Measurements from ENCODE around the gene PCNX1.

- no peak for TF ChIP-seq EZH2 (IDR thresholded peaks at IDR 0.05; ENCODE audit: borderline replicate concordance, low read depth, low read length)
- no peak for TF ChIP-seq HNRNPL (IDR thresholded peaks at IDR 0.05; ENCODE audit: low read depth, low read length)
- TF ChIP-seq POLR2AphosphoS5 (IDR thresholded peaks at IDR 0.05; ENCODE audit: control insufficient read depth, insufficient read depth, low read depth, low read length) = no peak
- no peak for TF ChIP-seq ZNF512 (tag; IDR thresholded peaks at IDR 0.05)
- TF ChIP-seq EP300 (IDR thresholded peaks at IDR 0.05; ENCODE audit: low read length) = no peak
- no peak for TF ChIP-seq CTCF (IDR thresholded peaks at IDR 0.05 in 2 of 3, conservative IDR thresholded peaks at IDR 0.05 in 1 of 3; ENCODE audit: insufficient read depth in 2 of 3, low read depth in 1 of 3, low read length in 3 of 3)
- no peak for TF ChIP-seq NR2C2 (CRISPR knock-in tag; IDR thresholded peaks at IDR 0.05)
- no peak for TF ChIP-seq NR2C2 (tag; IDR thresholded peaks at IDR 0.05)
- TF ChIP-seq FOXO4 (CRISPR knock-in tag; IDR thresholded peaks at IDR 0.05) = no peak
- no peak for TF ChIP-seq TCF7 (IDR thresholded peaks at IDR 0.05; ENCODE audit: borderline replicate concordance)
- TF ChIP-seq RREB1 (CRISPR knock-in tag; IDR thresholded peaks at IDR 0.05) = no peak
These were observed 215.8 kb downstream of the PCNX1 start for GRCh38 chr14:71122866-71123565.
